A673 (cell line): ENCODE measurements around the gene ABCF3.

Source experiments
- CTCF ChIP-seq: fragments of 300-800, 200-600 bp; sonication (generic); conservative IDR thresholded peaks from 2 replicates; pipeline ENCODE4 v1.5.1; 2017; ENCODE audit warnings: low read depth, mild to moderate bottlenecking, antibody characterized with exemption, low read length, moderate library complexity, mixed read lengths
- EZH2 ChIP-seq: fragments of 200-600 bp; sonication (generic); IDR thresholded peaks from 2 replicates; pipeline ENCODE4 v1.6.1; 2017; ENCODE audit warnings: borderline replicate concordance, low read depth, mild to moderate bottlenecking, mixed read lengths, antibody characterized with exemption, low read length; ENCODE audit not compliant: poor library complexity, severe bottlenecking

- TF ChIP-seq CTCF = peak; percentile 34; the same call in 1 of the 2 replicates
- TF ChIP-seq EZH2 = no peak
Observed at GRCh38 chr3:184241447-184242296, 55.7 kb downstream of the ABCF3 start.
